Stimulated activated effector memory CD8-positive, alpha-beta T cell treated with anti-CD3 and anti-CD28 coated beads, Interleukin-12 subunit alpha, Interleukin-12 subunit beta, amount 100 ng/mL, for 72 hours (primary cell): ENCODE results near the gene ADRM1.

Source experiments
- ATAC-seq: fragments of 150-1000 bp; cut with Tn5 transposase; 2 replicates; pipeline ENCODE4 v1.10.0; 2021
- DNase-seq, 2 donors: peaks; one replicate each; pipeline ENCODE4 v3.0.0; 2021 to 2022; ENCODE audit warnings: low spot score in 2 of 2
- H3K27ac Mint-ChIP-seq: one replicate; pipeline ENCODE4 v1.8.0; 2022; ENCODE audit warnings: mild to moderate bottlenecking, mixed read lengths
- H3K36me3 Mint-ChIP-seq: one replicate; pipeline ENCODE4 v1.8.0; 2022; ENCODE audit warnings: mild to moderate bottlenecking, mixed read lengths
- H3K4me1 Mint-ChIP-seq: one replicate; pipeline ENCODE4 v1.8.0; 2022; ENCODE audit warnings: mixed read lengths
- H3K4me3 Mint-ChIP-seq: one replicate; pipeline ENCODE4 v1.8.0; 2022; ENCODE audit warnings: mild to moderate bottlenecking, mixed read lengths
- H3K9me3 Mint-ChIP-seq: one replicate; pipeline ENCODE4 v1.8.0; 2022; ENCODE audit warnings: mixed read lengths

The ADRM1 gene

GRCh38 chr20:62300319-62300718 is 2.5 kb upstream of the ADRM1 start:
- Mint-ChIP-seq H3K4me3 (no peak overlapping the region), H3K9me3 (no peaks in the 10 kb centered on the region), H3K4me1 (peaks cover 34% of the 10 kb centered on the region), H3K27ac (no peak overlapping the region), H3K36me3 (peaks cover 46% of the 10 kb centered on the region)
- DNase-seq = no peak
- no peak for ATAC-seq

- H3K27ac Mint-ChIP-seq = peak overlapping the region; percentile 99
- DNase-seq = no peak
- H3K36me3 Mint-ChIP-seq = peaks cover 46% of the 10 kb centered on the region
- H3K9me3 Mint-ChIP-seq = no peaks in the 10 kb centered on the region
- H3K4me1 Mint-ChIP-seq = peaks cover 42% of the 10 kb centered on the region
- no peak for ATAC-seq
- H3K4me3 Mint-ChIP-seq = peak overlapping the region; percentile 92
Measured at GRCh38 chr20:62301111-62301668, 1.6 kb upstream of the ADRM1 start.

- Mint-ChIP-seq H3K36me3 (peaks cover 53% of the 10 kb centered on the region), H3K27ac (peak overlapping the region; percentile 99), H3K4me3 (peak overlapping the region; percentile 92), H3K9me3 (no peaks in the 10 kb centered on the region), H3K4me1 (peaks cover 43% of the 10 kb centered on the region)
- ATAC-seq (peak; percentile 67), DNase-seq (peak; percentile 72 to 91)
Measured at GRCh38 chr20:62301773-62302340, 940 bp upstream of the ADRM1 start.

GRCh38 chr20:62303062-62303339 is 204 bp downstream of the ADRM1 start:
- no peak for ATAC-seq
- Mint-ChIP-seq H3K36me3 (peaks cover 58% of the 10 kb centered on the region), H3K27ac (peak overlapping the region; percentile 99), H3K9me3 (no peaks in the 10 kb centered on the region), H3K4me3 (peak overlapping the region; percentile 92), H3K4me1 (peaks cover 43% of the 10 kb centered on the region)
- DNase-seq = no peak

- Mint-ChIP-seq H3K27ac (peak overlapping the region; percentile 99), H3K4me3 (peak overlapping the region; percentile 92), H3K4me1 (peaks cover 43% of the 10 kb centered on the region), H3K36me3 (peaks cover 63% of the 10 kb centered on the region), H3K9me3 (no peaks in the 10 kb centered on the region)
- peak; percentile 7 for ATAC-seq
- DNase-seq = peak; percentile 21 to 65
Measured at GRCh38 chr20:62303340-62304226, 786 bp downstream of the ADRM1 start.

GRCh38 chr20:62304331-62305148 is 1.7 kb downstream of the ADRM1 start:
- Mint-ChIP-seq H3K27ac (peak overlapping the region; percentile 99), H3K36me3 (peaks cover 69% of the 10 kb centered on the region), H3K4me3 (peak overlapping the region; percentile 92), H3K4me1 (peaks cover 42% of the 10 kb centered on the region), H3K9me3 (no peaks in the 10 kb centered on the region)
- DNase-seq (no peak), ATAC-seq (no peak)

- DNase-seq (no peak), ATAC-seq (no peak)
- Mint-ChIP-seq H3K4me3 (peak overlapping the region; percentile 92), H3K27ac (peak overlapping the region; percentile 99), H3K36me3 (peaks cover 69% of the 10 kb centered on the region), H3K9me3 (no peaks in the 10 kb centered on the region), H3K4me1 (peaks cover 37% of the 10 kb centered on the region)
Measured at GRCh38 chr20:62305149-62305764, 2.5 kb downstream of the ADRM1 start.

GRCh38 chr20:62305765-62306413 is 3.1 kb downstream of the ADRM1 start:
- peak overlapping the region; percentile 84 for H3K27ac Mint-ChIP-seq
- no peak for ATAC-seq
- peaks cover 69% of the 10 kb centered on the region for H3K36me3 Mint-ChIP-seq

GRCh38 chr20:62306414-62307187 is 3.8 kb downstream of the ADRM1 start:
- Mint-ChIP-seq H3K4me3 (no peak overlapping the region), H3K36me3 (peaks cover 69% of the 10 kb centered on the region), H3K27ac (no peak overlapping the region), H3K9me3 (no peaks in the 10 kb centered on the region), H3K4me1 (peaks cover 31% of the 10 kb centered on the region)
- ATAC-seq = no peak
- DNase-seq = no peak

More at GRCh38 chr20:62305765-62306413, 3.1 kb downstream of the ADRM1 start:
- DNase-seq = no peak
- H3K4me3 Mint-ChIP-seq = peak overlapping the region; percentile 92
- peaks cover 37% of the 10 kb centered on the region for H3K4me1 Mint-ChIP-seq
- H3K9me3 Mint-ChIP-seq = no peaks in the 10 kb centered on the region

- ATAC-seq (no peak), DNase-seq (no peak)
- Mint-ChIP-seq H3K9me3 (no peaks in the 10 kb centered on the region), H3K36me3 (peaks cover 61% of the 10 kb centered on the region), H3K4me1 (peaks cover 25% of the 10 kb centered on the region), H3K27ac (no peak overlapping the region), H3K4me3 (no peak overlapping the region)
Measured at GRCh38 chr20:62307226-62308101, 4.7 kb downstream of the ADRM1 start.

GRCh38 chr20:62308102-62308822 is 5.5 kb downstream of the ADRM1 start:
- Mint-ChIP-seq H3K4me1 (peaks cover 25% of the 10 kb centered on the region), H3K36me3 (peaks cover 57% of the 10 kb centered on the region), H3K4me3 (no peak overlapping the region), H3K27ac (no peak overlapping the region), H3K9me3 (no peaks in the 10 kb centered on the region)
- ATAC-seq = no peak
- no peak for DNase-seq

GRCh38 chr20:62309198-62309944 is 6.6 kb downstream of the ADRM1 start:
- ATAC-seq (no peak), DNase-seq (no peak)
- Mint-ChIP-seq H3K9me3 (no peaks in the 10 kb centered on the region), H3K4me3 (no peak overlapping the region), H3K27ac (no peak overlapping the region), H3K36me3 (peaks cover 46% of the 10 kb centered on the region), H3K4me1 (peaks cover 16% of the 10 kb centered on the region)
